Adrenal gland (tissue), 12 donors: ENCODE results near the gene ESYT2. TPM values are rescaled to one million over a fixed set of nuclear protein-coding genes. Genes with fewer than 3 reads are reported as not detected.

Experiments used
- DNase-seq, 7 donors: peaks; one replicate each; pipeline ENCODE4 v3.0.0-alpha.2; 2019 to 2020
- H3K27ac ChIP-seq, 5 donors: fragments of 200-600 bp; sonication (generic) in 4 of 5; 1 replicate in 3 of 5; 2 replicates in 2 of 5; pipeline versions ENCODE4 v1.5.1 to v1.8.0; 2016 to 2020; ENCODE audit warnings: mild to moderate bottlenecking in 1 of 5
- H3K27me3 ChIP-seq: fragments of 200-600 bp; 2 replicates; pipeline ENCODE4 v1.8.0; 2021
- H3K36me3 ChIP-seq, 2 donors: fragments of 200-600 bp; replicated peaks in 1 of 2; 1 replicate in 1 of 2; 2 replicates in 1 of 2; pipeline versions ENCODE4 v1.5.1 to v1.8.0; 2018 to 2022
- H3K4me1 ChIP-seq, 2 donors: fragments of 200-600 bp; replicated peaks in 1 of 2; 1 replicate in 1 of 2; 2 replicates in 1 of 2; pipeline versions ENCODE4 v1.5.1 to v1.8.0; 2018 to 2021
- H3K4me3 ChIP-seq, 4 donors: fragments of 200-600 bp; sonication (generic) in 3 of 4; one replicate each; pipeline ENCODE4 v1.5.1; 2016 to 2018
- H3K9me3 ChIP-seq, 3 donors: fragments of 200-600 bp; sonication (generic) in 1 of 3; replicated peaks in 1 of 3; 1 replicate in 2 of 3; 2 replicates in 1 of 3; pipeline versions ENCODE4 v1.5.1 to v1.8.0; 2016 to 2021
- CTCF ChIP-seq, 6 experiments: fragments of 450-650 bp in 4 of 6; fragments of 200-600 bp in 2 of 6; sonication (generic) in 1 of 6; IDR thresholded peaks; 1 replicate in 5 of 6; 2 replicates in 1 of 6; pipeline versions ENCODE4 v1.5.1 to v1.8.0; 2016 to 2021; ENCODE audit warnings: antibody characterized with exemption in 6 of 6, mild to moderate bottlenecking in 2 of 6, moderate library complexity in 1 of 6
- POLR2A ChIP-seq, 2 donors: fragments of 450-650 bp; IDR thresholded peaks; one replicate each; pipeline ENCODE4 v1.6.1; 2017; ENCODE audit warnings: antibody characterized with exemption in 2 of 2, mild to moderate bottlenecking in 2 of 2, moderate library complexity in 1 of 2
- WGBS, 4 donors: extraction: QIAGEN DNeasy Blood & Tissue Kit in 2 of 4; methylation state at CpG; one replicate each; pipeline versions ENCODE4 v1.1.5 to v1.1.7; 2013 to 2017; 5-methylcytosine and 5-hydroxymethylcytosine counted together
- intact Hi-C, 2 donors: fragments of 100-400 bp; cut with DNase I; formaldehyde crosslinking; loops; one replicate each; pipeline versions ENCODE4 v1.14.1 to v1.15.0; 2022 to 2023
- polyA plus RNA-seq, 3 donors: library from polyadenylated mRNA; stranded (reverse); fragments of 200-250 nt in 2 of 3; fragments of 350-450 nt in 1 of 3; fragmentation: Illumina TruSeq in 1 of 3; extraction: RNeasy Lipid Tissue Mini Kit (QIAGEN cat#74804) in 1 of 3; gene quantifications; one replicate each; pipeline ENCODE4 v1.2.3, GENCODE V29; 2013 to 2014
- total RNA-seq, 9 donors: library from RNA; depleted of rRNA in 4 of 9; stranded (reverse); fragments of >200 nt in 4 of 9; fragments of 120-200 nt in 1 of 9; fragmentation: NEBNext Ultra II Directional in 1 of 9; extraction: Animal tissue kit (Norgen Biotek cat#: 25700) in 1 of 9; gene quantifications; one replicate each; pipeline versions ENCODE4 v1.1.0 to v1.2.4, GENCODE V29; 2013 to 2023
- donor health status: healthy with polysubstance abuse.
- donor health status: Bipolar disorder and iron deficiency.
- donor health status: DM: yes; HTN: yes; CAD: no.
- donor health status: DM: no; HTN: no; CAD: no.
- donor health status: DM: no; HTN: no; CAD: no.
- donor health status: DM: yes; HTN: yes; CAD: no.

Gene ESYT2
- total and polyA plus RNA-seq, 12 donors, result 16.8 to 104 (median 77.5) TPM

GRCh38 chr7:158716802-158717201 is 112.5 kb downstream of the ESYT2 start:
- DNase-seq, result no peak
- Histone ChIP-seq H3K36me3 (no peaks in the 10 kb centered on the region), H3K27ac (no peak overlapping the region), H3K9me3 (no peaks in the 10 kb centered on the region), H3K27me3 (no peaks in the 10 kb centered on the region), H3K4me3 (no peak overlapping the region), H3K4me1 (no peaks in the 10 kb centered on the region)
- intact Hi-C loops, result no loop called here
- no peak for TF ChIP-seq POLR2A (IDR thresholded peaks at IDR 0.05)
- TF ChIP-seq CTCF (IDR thresholded peaks at IDR 0.05), result no peak
- 71 to 91% (median 82%) methylated on average over 1 of the region's 1 CpG for WGBS, 4 donors

- Histone ChIP-seq H3K9me3 (peaks cover 0 to 5% (median 0%) of the 10 kb centered on the region in 3 donors), H3K27me3 (no peaks in the 10 kb centered on the region), H3K36me3 (no peaks in the 10 kb centered on the region), H3K27ac (no peak overlapping the region), H3K4me3 (no peak overlapping the region), H3K4me1 (peaks cover 1 to 2% of the 10 kb centered on the region in 2 donors)
- 65 to 80% (median 75%) methylated on average over 4 to 7 of the region's 7 CpGs for WGBS, 4 donors
- intact Hi-C loops, result no loop called here
- DNase-seq, result peak in 1 of 7 donors; percentile 47
- no peak for TF ChIP-seq POLR2A (IDR thresholded peaks at IDR 0.05)
- TF ChIP-seq CTCF (IDR thresholded peaks at IDR 0.05), result no peak
Observed at GRCh38 chr7:158710651-158711102, 118.6 kb downstream of the ESYT2 start.

GRCh38 chr7:158707610-158708009 is 121.7 kb downstream of the ESYT2 start:
- Histone ChIP-seq H3K4me1 (peaks cover 7% of the 10 kb centered on the region in 2 donors), H3K9me3 (peaks cover 0 to 5% (median 0%) of the 10 kb centered on the region in 3 donors), H3K27me3 (no peaks in the 10 kb centered on the region), H3K36me3 (no peaks in the 10 kb centered on the region), H3K4me3 (no peak overlapping the region), H3K27ac (no peak overlapping the region)
- no peak for TF ChIP-seq POLR2A (IDR thresholded peaks at IDR 0.05)
- no peak for TF ChIP-seq CTCF (IDR thresholded peaks at IDR 0.05)
- 63 to 80% (median 74%) methylated on average over 3 to 4 of the region's 4 CpGs for WGBS, 4 donors
- DNase-seq, result peak in 1 of 7 donors; percentile 40
- intact Hi-C loops, result loop anchor here in 1 of 2 donors (10.0 kb wide), 1 partner anchor 147 kb away; the partner anchor contains the start of gene DYNC2I1

GRCh38 chr7:158706710-158707590 is 122.4 kb downstream of the ESYT2 start:
- H3K27me3 ChIP-seq, result no peaks in the 10 kb centered on the region
- TF ChIP-seq CTCF (IDR thresholded peaks at IDR 0.05) (no peak), POLR2A (IDR thresholded peaks at IDR 0.05) (no peak)
- H3K27ac ChIP-seq, result no peak overlapping the region
- H3K4me1 ChIP-seq, result peaks cover 7% of the 10 kb centered on the region in 2 donors
- peaks cover 0 to 5% (median 0%) of the 10 kb centered on the region in 3 donors for H3K9me3 ChIP-seq
- intact Hi-C loops, result loop anchor here in 1 of 2 donors (10.0 kb wide), 1 partner anchor 148 kb away; the partner anchor contains the start of gene DYNC2I1
- WGBS, 4 donors, result 94 to 98% (median 96%) methylated on average over 9 to 29 of the region's 29 CpGs
- no peak overlapping the region for H3K4me3 ChIP-seq
- H3K36me3 ChIP-seq, result no peaks in the 10 kb centered on the region
- peak in 1 of 7 donors; percentile 46 for DNase-seq
